Jurkat, Clone E6-1 (cell line): ENCODE data around the gene SALL3. TPM values are rescaled to one million over a fixed set of nuclear protein-coding genes. Genes with fewer than 3 reads are reported as not detected.
"Not testable (repeated sequence)": the region's sequence is repeated elsewhere in the genome, so short reads cannot be mapped to it uniquely, and the experiment has no call there.

Experiments
- DNase-seq: peaks from one replicate; pipeline ENCODE4 v3.0.0-alpha.2; 2011; ENCODE audit warnings: low read depth, low spot score
- H3K4me3 ChIP-seq: 2 replicates; pipeline ENCODE4 v1.5.1; 2011; ENCODE audit warnings: mild to moderate bottlenecking, low read length, control low read depth, moderate library complexity
- polyA plus RNA-seq: library from polyadenylated mRNA; unstranded; fragments of >200 nt; gene quantifications from one replicate; pipeline ENCODE4 v1.2.1, GENCODE V29; 2012; ENCODE audit warnings: missing spikeins; ENCODE audit not compliant: insufficient read length, insufficient read depth

Gene SALL3
- polyA plus RNA-seq, result not detected

GRCh38 chr18:78979730-78980278 is at the start of gene SALL3:
TSS of gene SALL3 (plus strand) at chr18:78979818. CDS start at chr18:78980275, 457 bp downstream.
- no peak for DNase-seq
- no peak within 1 kb of the TSS for H3K4me3 ChIP-seq

GRCh38 chr18:78932281-78932680 is 47.3 kb upstream of the SALL3 start:
- no peak for DNase-seq

GRCh38 chr18:78934003-78934402 is 45.6 kb upstream of the SALL3 start:
- H3K4me3 ChIP-seq, result no peak overlapping the region
- no peak for DNase-seq

More at GRCh38 chr18:78932281-78932680, 47.3 kb upstream of the SALL3 start:
- no peak overlapping the region for H3K4me3 ChIP-seq

GRCh38 chr18:78934551-78935225 is 44.9 kb upstream of the SALL3 start:
- H3K4me3 ChIP-seq, result no peak overlapping the region
- no peak for DNase-seq

GRCh38 chr18:78935406-78935805 is 44.2 kb upstream of the SALL3 start:
- no peak for DNase-seq
- H3K4me3 ChIP-seq, result no peak overlapping the region

GRCh38 chr18:78936251-78937005 is 43.2 kb upstream of the SALL3 start:
- no peak overlapping the region for H3K4me3 ChIP-seq
- no peak for DNase-seq

- no peak overlapping the region for H3K4me3 ChIP-seq
- DNase-seq, result no peak
Observed at GRCh38 chr18:78937166-78937565, 42.5 kb upstream of the SALL3 start.

- DNase-seq, result no peak
- no peak overlapping the region for H3K4me3 ChIP-seq
Observed at GRCh38 chr18:78939105-78939504, 40.5 kb upstream of the SALL3 start.

GRCh38 chr18:78939734-78940494 is 39.7 kb upstream of the SALL3 start:
- DNase-seq, result peak; percentile 39
- H3K4me3 ChIP-seq, result no peak overlapping the region

- DNase-seq, result peak; percentile 79
Observed at GRCh38 chr18:78942236-78942635, 37.4 kb upstream of the SALL3 start.

GRCh38 chr18:78945628-78946027 is 34.0 kb upstream of the SALL3 start:
- DNase-seq, result no peak
- H3K4me3 ChIP-seq, result no peak overlapping the region

More at GRCh38 chr18:78942236-78942635, 37.4 kb upstream of the SALL3 start:
- not testable (repeated sequence) for H3K4me3 ChIP-seq

- H3K4me3 ChIP-seq, result no peak overlapping the region
- no peak for DNase-seq
Observed at GRCh38 chr18:78947291-78947690, 32.3 kb upstream of the SALL3 start.

- no peak overlapping the region for H3K4me3 ChIP-seq
- no peak for DNase-seq
Observed at GRCh38 chr18:78948221-78948620, 31.4 kb upstream of the SALL3 start.

- no peak for DNase-seq
Observed at GRCh38 chr18:78948707-78949106, 30.9 kb upstream of the SALL3 start.

GRCh38 chr18:78949216-78949615 is 30.4 kb upstream of the SALL3 start:
- no peak overlapping the region for H3K4me3 ChIP-seq
- no peak for DNase-seq

More at GRCh38 chr18:78948707-78949106, 30.9 kb upstream of the SALL3 start:
- H3K4me3 ChIP-seq, result no peak overlapping the region

GRCh38 chr18:78950386-78950785 is 29.2 kb upstream of the SALL3 start:
- no peak for DNase-seq
- H3K4me3 ChIP-seq, result no peak overlapping the region

GRCh38 chr18:78953566-78953965 is 26.1 kb upstream of the SALL3 start:
- DNase-seq, result no peak
- no peak overlapping the region for H3K4me3 ChIP-seq

- H3K4me3 ChIP-seq, result no peak overlapping the region
- no peak for DNase-seq
Observed at GRCh38 chr18:78955051-78955450, 24.6 kb upstream of the SALL3 start.

- no peak overlapping the region for H3K4me3 ChIP-seq
- no peak for DNase-seq
Observed at GRCh38 chr18:78957140-78957539, 22.5 kb upstream of the SALL3 start.
